ENCODE data around the gene DNAH14.
"Not testable (repeated sequence)": the region's sequence is repeated elsewhere in the genome, so short reads cannot be mapped to it uniquely, and the experiment has no call there.

The DNAH14 gene

GRCh38 chr1:225152061-225152460 is 222.6 kb downstream of the DNAH14 start:
- Histone ChIP-seq H3K36me3 (no peaks in the 10 kb centered on the region), H3K9me3 (no peaks in the 10 kb centered on the region), H3K27ac (no peak overlapping the region), H3K4me3 (no peak overlapping the region), H4K20me1 (no peaks in the 10 kb centered on the region; the same call in 1 of the 2 replicates), H3K27me3 (peaks cover 47% of the 10 kb centered on the region), H3K4me2 (no peak overlapping the region), H3K9ac (no peak overlapping the region), H3K4me1 (peaks cover 17% of the 10 kb centered on the region)
- TF ChIP-seq Cebpa-rat (IDR thresholded peaks at IDR 0.05), result no peak

GRCh38 chr1:225155555-225155954 is 226.1 kb downstream of the DNAH14 start:
- Histone ChIP-seq H3K9me3 (no peaks in the 10 kb centered on the region), H4K20me1 (no peaks in the 10 kb centered on the region; the same call in 1 of the 2 replicates), H3K4me3 (no peak overlapping the region), H3K27ac (no peak overlapping the region), H3K9ac (no peak overlapping the region), H3K4me1 (peaks cover 19% of the 10 kb centered on the region), H3K27me3 (peaks cover 78% of the 10 kb centered on the region), H3K4me2 (peak overlapping the region; percentile 55), H3K36me3 (no peaks in the 10 kb centered on the region)
- TF ChIP-seq Cebpa-rat (IDR thresholded peaks at IDR 0.05), result no peak

- Histone ChIP-seq H3K4me3 (no peak overlapping the region), H4K20me1 (no peaks in the 10 kb centered on the region; the same call in 1 of the 2 replicates), H3K36me3 (no peaks in the 10 kb centered on the region), H3K9me3 (no peaks in the 10 kb centered on the region), H3K4me2 (peak overlapping the region; percentile 55), H3K4me1 (peaks cover 19% of the 10 kb centered on the region), H3K27me3 (peaks cover 81% of the 10 kb centered on the region), H3K27ac (no peak overlapping the region), H3K9ac (no peak overlapping the region)
- TF ChIP-seq Cebpa-rat (IDR thresholded peaks at IDR 0.05), result 0 out of 2 replicates have a peak, but pooled peaks have one; percentile 19
Measured at GRCh38 chr1:225156254-225156653, 226.8 kb downstream of the DNAH14 start.

DNA sequence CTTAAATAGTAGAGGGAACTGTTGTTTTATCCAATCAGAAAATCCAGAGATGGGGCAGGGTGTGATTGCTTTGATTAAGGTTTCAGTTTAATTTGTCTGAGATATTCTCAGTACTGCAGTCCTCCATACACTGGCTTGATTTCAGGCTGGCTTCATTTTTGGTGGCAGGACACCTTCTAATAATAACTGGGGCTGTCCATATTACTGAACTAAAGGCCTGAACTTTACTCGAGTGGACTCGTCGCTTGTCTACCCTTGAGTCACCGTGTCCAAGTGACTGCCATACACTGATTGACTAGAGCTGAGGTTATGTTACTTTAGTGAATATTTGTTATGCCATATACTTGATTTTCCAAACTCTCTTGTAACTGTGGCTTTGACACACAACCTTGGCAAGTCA is 228.8 kb downstream of the DNAH14 start:
- H3K9me3 ChIP-seq, result no peaks in the 10 kb centered on the region
- no peaks in the 10 kb centered on the region; the same call in 1 of the 2 replicates for H4K20me1 ChIP-seq
- peaks cover 72% of the 10 kb centered on the region for H3K27me3 ChIP-seq
- no peak for TF ChIP-seq Cebpa-rat (IDR thresholded peaks at IDR 0.05)
- H3K4me1 ChIP-seq, result peaks cover 19% of the 10 kb centered on the region
- no peak overlapping the region for H3K9ac ChIP-seq
- H3K36me3 ChIP-seq, result no peaks in the 10 kb centered on the region
- H3K27ac ChIP-seq, result no peak overlapping the region
- H3K4me3 ChIP-seq, result no peak overlapping the region
- H3K4me2 ChIP-seq, result no peak overlapping the region

GRCh38 chr1:225159793-225160192 is 230.3 kb downstream of the DNAH14 start:
- H3K36me3 ChIP-seq, result no peaks in the 10 kb centered on the region
- no peaks in the 10 kb centered on the region; the same call in 1 of the 2 replicates for H4K20me1 ChIP-seq
- peaks cover 59% of the 10 kb centered on the region for H3K27me3 ChIP-seq
- H3K9ac ChIP-seq, result no peak overlapping the region
- no peak overlapping the region for H3K4me2 ChIP-seq
- no peak overlapping the region for H3K27ac ChIP-seq
- no peak overlapping the region for H3K4me3 ChIP-seq
- no peak for TF ChIP-seq Cebpa-rat (IDR thresholded peaks at IDR 0.05)
- H3K4me1 ChIP-seq, result peaks cover 19% of the 10 kb centered on the region
- no peaks in the 10 kb centered on the region for H3K9me3 ChIP-seq

DNA sequence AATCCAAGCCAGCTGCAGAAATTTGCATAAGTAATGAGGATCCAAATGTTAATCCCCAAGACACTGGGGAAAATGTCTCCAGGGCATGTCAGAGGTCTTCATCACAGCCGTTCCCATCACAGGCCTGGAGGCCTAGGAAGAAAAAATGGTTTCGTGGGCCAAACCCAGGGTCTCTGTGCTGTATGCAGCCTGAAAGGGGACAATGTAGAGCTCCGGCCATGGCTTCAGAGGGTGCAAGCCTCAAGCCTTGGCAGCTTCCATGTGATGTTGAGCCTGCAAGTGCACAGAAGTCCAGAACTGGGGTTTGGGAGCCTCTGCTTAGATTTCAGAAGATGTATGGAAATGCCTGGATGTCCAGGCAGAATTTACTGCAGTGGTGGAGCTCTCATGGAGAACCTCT is 247.9 kb downstream of the DNAH14 start:
- peaks cover 51% of the 10 kb centered on the region for H3K9me3 ChIP-seq
- not testable (repeated sequence) for H3K4me1 ChIP-seq, H3K9ac ChIP-seq, H3K4me2 ChIP-seq, H3K4me3 ChIP-seq, H4K20me1 ChIP-seq, H3K27me3 ChIP-seq, H3K27ac ChIP-seq, H3K36me3 ChIP-seq

GRCh38 chr1:225179686-225180085 is 250.2 kb downstream of the DNAH14 start:
- Histone ChIP-seq H3K4me3 (no peak overlapping the region), H3K4me1 (no peaks in the 10 kb centered on the region), H3K9ac (no peak overlapping the region), H3K36me3 (no peaks in the 10 kb centered on the region), H4K20me1 (no peaks in the 10 kb centered on the region), H3K4me2 (no peak overlapping the region), H3K27ac (no peak overlapping the region), H3K9me3 (peaks cover 59% of the 10 kb centered on the region), H3K27me3 (no peaks in the 10 kb centered on the region)
- TF ChIP-seq Cebpa-rat (IDR thresholded peaks at IDR 0.05), result no peak

DNA sequence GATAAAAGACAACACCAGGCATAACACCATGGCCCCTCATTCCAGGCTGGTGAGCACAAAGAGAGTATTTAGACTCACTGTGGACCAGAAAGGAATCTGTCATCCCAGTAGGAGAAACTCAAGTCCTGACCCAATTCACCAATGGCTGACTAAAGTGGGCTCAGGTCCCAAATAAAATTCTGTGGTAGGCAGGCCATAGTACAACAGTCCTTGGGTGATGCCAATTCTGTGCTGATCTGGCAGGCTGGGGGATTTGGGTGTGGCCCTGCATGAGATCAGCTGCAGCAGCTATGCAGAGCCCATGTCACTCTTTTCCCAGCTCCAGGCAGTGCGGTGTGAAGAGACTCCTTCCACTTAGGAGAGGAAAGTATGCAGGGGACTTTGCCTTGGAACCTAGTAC is 253.2 kb downstream of the DNAH14 start:
- no peak overlapping the region for H3K4me3 ChIP-seq
- TF ChIP-seq Cebpa-rat (IDR thresholded peaks at IDR 0.05), result no peak
- no peak overlapping the region for H3K9ac ChIP-seq
- H3K9me3 ChIP-seq, result peaks cover 41% of the 10 kb centered on the region
- no peaks in the 10 kb centered on the region for H3K27me3 ChIP-seq
- no peaks in the 10 kb centered on the region for H3K4me1 ChIP-seq
- H3K4me2 ChIP-seq, result no peak overlapping the region
- H4K20me1 ChIP-seq, result no peaks in the 10 kb centered on the region
- no peak overlapping the region for H3K27ac ChIP-seq
- no peaks in the 10 kb centered on the region for H3K36me3 ChIP-seq

GRCh38 chr1:225191199-225191753 is 261.8 kb downstream of the DNAH14 start:
- no peak overlapping the region for H3K4me2 ChIP-seq
- H3K4me1 ChIP-seq, result no peaks in the 10 kb centered on the region
- H3K9me3 ChIP-seq, result peaks cover 28% of the 10 kb centered on the region
- no peak overlapping the region for H3K27ac ChIP-seq
- no peaks in the 10 kb centered on the region for H3K36me3 ChIP-seq
- no peak overlapping the region for H3K4me3 ChIP-seq
- no peaks in the 10 kb centered on the region for H3K27me3 ChIP-seq
- H3K9ac ChIP-seq, result no peak overlapping the region
- no peak for TF ChIP-seq Cebpa-rat (IDR thresholded peaks at IDR 0.05)
- no peaks in the 10 kb centered on the region for H4K20me1 ChIP-seq

DNA sequence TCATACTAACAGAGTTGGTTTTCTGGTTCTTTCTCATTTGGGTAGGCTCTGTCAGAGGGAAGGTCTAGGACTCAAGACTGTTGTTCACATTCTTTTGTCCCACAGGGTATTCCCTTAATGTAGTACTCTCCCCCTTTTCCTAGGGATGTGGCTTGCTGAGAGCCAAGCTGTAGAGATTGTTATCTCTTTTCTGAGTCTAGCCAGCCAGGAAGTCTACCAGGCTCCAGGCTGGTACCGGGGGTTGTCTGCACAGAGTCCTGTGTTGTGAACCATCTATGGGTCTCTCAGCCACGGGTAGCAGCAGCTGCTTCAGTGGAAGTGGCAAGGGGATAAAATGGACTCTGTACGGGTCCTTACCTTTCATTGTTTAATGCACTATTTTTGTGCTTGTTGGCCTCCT is 272.0 kb downstream of the DNAH14 start:
- H3K4me2 ChIP-seq, result no peak overlapping the region
- no peak overlapping the region for H3K27ac ChIP-seq
- H4K20me1 ChIP-seq, result no peaks in the 10 kb centered on the region
- no peaks in the 10 kb centered on the region for H3K27me3 ChIP-seq
- no peak overlapping the region for H3K9ac ChIP-seq
- no peak overlapping the region for H3K4me3 ChIP-seq
- H3K4me1 ChIP-seq, result peaks cover 12% of the 10 kb centered on the region
- peaks cover 8% of the 10 kb centered on the region; the same call in 1 of the 2 replicates for H3K9me3 ChIP-seq
- no peak for TF ChIP-seq Cebpa-rat (IDR thresholded peaks at IDR 0.05)
- H3K36me3 ChIP-seq, result no peaks in the 10 kb centered on the region

DNA sequence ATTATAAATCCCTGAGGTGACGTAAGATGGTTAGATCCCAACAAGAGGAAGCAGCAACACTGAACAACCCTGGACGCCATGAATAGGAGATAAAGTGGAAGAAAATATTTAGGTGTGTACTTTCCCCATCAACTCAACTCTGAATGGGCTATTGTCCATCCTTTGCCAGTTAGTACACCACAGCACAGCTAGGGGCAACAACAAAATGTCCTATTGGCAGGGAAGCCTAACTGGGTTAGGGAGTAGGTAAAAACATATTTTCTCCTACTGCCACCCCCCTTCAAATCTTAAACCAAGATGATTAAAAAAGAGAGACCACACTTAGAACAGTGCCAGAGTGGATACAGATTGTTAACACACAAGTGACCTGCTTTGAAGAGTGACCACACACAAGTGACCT is 278.3 kb downstream of the DNAH14 start:
- TF ChIP-seq Cebpa-rat (IDR thresholded peaks at IDR 0.05), result no peak
- Histone ChIP-seq H4K20me1 (no peaks in the 10 kb centered on the region), H3K4me2 (no peak overlapping the region), H3K36me3 (no peaks in the 10 kb centered on the region), H3K4me1 (peaks cover 12% of the 10 kb centered on the region), H3K9ac (no peak overlapping the region), H3K9me3 (peaks cover 37% of the 10 kb centered on the region), H3K4me3 (no peak overlapping the region), H3K27ac (no peak overlapping the region), H3K27me3 (no peaks in the 10 kb centered on the region)
